ENCODE results near the gene DOCK3.

DNA sequence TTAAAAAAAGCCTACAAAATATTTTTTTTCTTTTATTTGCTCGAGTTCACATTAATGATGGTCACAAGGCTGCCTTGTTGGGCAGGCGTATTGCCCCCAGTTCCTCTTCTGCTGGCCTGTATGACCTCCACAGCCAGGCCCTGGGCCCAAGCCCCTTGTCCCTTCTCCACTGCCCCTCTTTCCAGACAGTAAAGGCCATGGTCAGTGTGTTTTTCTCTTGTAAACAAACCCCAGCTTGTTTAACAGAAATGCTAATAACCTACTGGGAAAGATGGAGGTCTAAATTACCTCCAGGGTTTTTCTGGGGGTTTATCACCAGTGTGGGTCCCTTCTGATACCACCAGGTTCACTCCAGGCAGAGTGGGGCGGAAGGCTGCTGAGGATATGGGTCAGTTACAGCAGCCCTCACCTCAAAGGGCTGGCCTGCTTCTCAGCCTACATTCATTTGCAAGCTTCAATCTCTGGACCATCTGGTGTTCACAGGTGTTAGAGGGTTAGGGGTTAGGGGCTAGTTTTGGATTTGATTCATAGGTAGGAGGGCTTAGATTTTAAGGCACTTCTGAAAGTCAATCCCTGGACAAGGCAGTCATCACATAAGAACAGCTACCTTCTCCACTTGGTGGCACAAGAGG lies 708.3 kb downstream of the DOCK3 start:
- TF ChIP-seq, protein P1, sequence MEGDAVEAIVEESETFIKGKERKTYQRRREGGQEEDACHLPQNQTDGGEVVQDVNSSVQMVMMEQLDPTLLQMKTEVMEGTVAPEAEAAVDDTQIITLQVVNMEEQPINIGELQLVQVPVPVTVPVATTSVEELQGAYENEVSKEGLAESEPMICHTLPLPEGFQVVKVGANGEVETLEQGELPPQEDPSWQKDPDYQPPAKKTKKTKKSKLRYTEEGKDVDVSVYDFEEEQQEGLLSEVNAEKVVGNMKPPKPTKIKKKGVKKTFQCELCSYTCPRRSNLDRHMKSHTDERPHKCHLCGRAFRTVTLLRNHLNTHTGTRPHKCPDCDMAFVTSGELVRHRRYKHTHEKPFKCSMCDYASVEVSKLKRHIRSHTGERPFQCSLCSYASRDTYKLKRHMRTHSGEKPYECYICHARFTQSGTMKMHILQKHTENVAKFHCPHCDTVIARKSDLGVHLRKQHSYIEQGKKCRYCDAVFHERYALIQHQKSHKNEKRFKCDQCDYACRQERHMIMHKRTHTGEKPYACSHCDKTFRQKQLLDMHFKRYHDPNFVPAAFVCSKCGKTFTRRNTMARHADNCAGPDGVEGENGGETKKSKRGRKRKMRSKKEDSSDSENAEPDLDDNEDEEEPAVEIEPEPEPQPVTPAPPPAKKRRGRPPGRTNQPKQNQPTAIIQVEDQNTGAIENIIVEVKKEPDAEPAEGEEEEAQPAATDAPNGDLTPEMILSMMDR (IDR thresholded peaks at IDR 0.05; ENCODE audit: low read depth, low read length, poor library complexity, severe bottlenecking), result no peak
- no peak for TF ChIP-seq EZH2phosphoT487 (IDR thresholded peaks at IDR 0.05; ENCODE audit: borderline replicate concordance, low read length)

Data from DOHH2 (cell line).